Liver (tissue), 9 donors: ENCODE measurements around the gene ASH1L. TPM values are rescaled to one million over a fixed set of nuclear protein-coding genes. Genes with fewer than 3 reads are reported as not detected.

ENCODE experiments used
- DNase-seq: peaks from one replicate; pipeline ENCODE4 v3.0.0-alpha.2; 2017; ENCODE audit warnings: low spot score
- H3K27ac ChIP-seq, 2 donors: one replicate each; pipeline ENCODE4 v1.7.0; 2013; ENCODE audit warnings: inconsistent platforms in 2 of 2, low read length in 2 of 2, control low read depth in 1 of 2, low read depth in 1 of 2, mild to moderate bottlenecking in 1 of 2
- H3K27me3 ChIP-seq, 4 donors: one replicate each; pipeline versions ENCODE4 v1.6.1 to v1.7.0; 2013; ENCODE audit warnings: low read length in 3 of 4, inconsistent platforms in 1 of 4, mild to moderate bottlenecking in 1 of 4, moderate library complexity in 1 of 4; ENCODE audit not compliant: control insufficient read depth in 4 of 4, insufficient read depth in 4 of 4
- H3K36me3 ChIP-seq, 4 donors: one replicate each; pipeline versions ENCODE4 v1.6.1 to v1.7.0; 2013; ENCODE audit warnings: low read length in 3 of 4, mild to moderate bottlenecking in 3 of 4, low read depth in 1 of 4, moderate library complexity in 1 of 4; ENCODE audit not compliant: control insufficient read depth in 4 of 4, insufficient read depth in 3 of 4
- H3K4me1 ChIP-seq, 4 donors: one replicate each; pipeline versions ENCODE4 v1.6.1 to v1.7.0; 2013; ENCODE audit warnings: low read length in 3 of 4, mild to moderate bottlenecking in 3 of 4, moderate library complexity in 1 of 4; ENCODE audit not compliant: control insufficient read depth in 4 of 4, insufficient read depth in 4 of 4
- H3K4me3 ChIP-seq, 3 donors: one replicate each; pipeline versions ENCODE4 v1.6.1 to v1.7.0; 2013; ENCODE audit warnings: low read length in 3 of 3, control low read depth in 1 of 3, low read depth in 1 of 3, mild to moderate bottlenecking in 1 of 3
- H3K9ac ChIP-seq, 2 donors: one replicate each; pipeline ENCODE4 v1.7.0; 2013; ENCODE audit warnings: low read length in 2 of 2, mild to moderate bottlenecking in 2 of 2, moderate library complexity in 2 of 2, control low read depth in 1 of 2, low read depth in 1 of 2
- H3K9me3 ChIP-seq, 4 donors: one replicate each; pipeline versions ENCODE4 v1.6.1 to v1.7.0; 2013; ENCODE audit warnings: low read length in 3 of 4; ENCODE audit not compliant: control insufficient read depth in 4 of 4
- CTCF ChIP-seq: fragments of 150-350 bp; IDR thresholded peaks from 2 replicates; pipeline ENCODE4 v1.5.1; 2017; ENCODE audit warnings: improper control_type of control experiment, low read depth, low read length; ENCODE audit not compliant: missing input control
- FOXA1 ChIP-seq: IDR thresholded peaks from 2 replicates; pipeline ENCODE4 v1.6.1; 2016; ENCODE audit warnings: antibody characterized with exemption
- FOXA2 ChIP-seq: IDR thresholded peaks from 2 replicates; pipeline ENCODE4 v1.6.1; 2016; ENCODE audit warnings: antibody characterized with exemption
- GABPA ChIP-seq, 2 donors: IDR thresholded peaks in 1 of 2; conservative IDR thresholded peaks in 1 of 2; 2 replicates each; pipeline ENCODE4 v1.6.1; 2016; ENCODE audit warnings: antibody characterized with exemption in 2 of 2, mild to moderate bottlenecking in 1 of 2, moderate library complexity in 1 of 2
- HNF4G ChIP-seq: IDR thresholded peaks from 2 replicates; pipeline ENCODE4 v1.6.1; 2016; ENCODE audit warnings: antibody characterized with exemption
- JUND ChIP-seq, 2 donors: IDR thresholded peaks; 2 replicates each; pipeline ENCODE4 v1.6.1; 2016; ENCODE audit warnings: antibody characterized with exemption in 2 of 2
- NR2F2 ChIP-seq: IDR thresholded peaks from 2 replicates; pipeline ENCODE4 v1.6.1; 2016; ENCODE audit warnings: antibody characterized with exemption
- RAD21 ChIP-seq, 2 donors: IDR thresholded peaks; 2 replicates each; pipeline ENCODE4 v1.6.1; 2016; ENCODE audit warnings: antibody characterized with exemption in 2 of 2, mild to moderate bottlenecking in 2 of 2
- SP1 ChIP-seq: IDR thresholded peaks from 2 replicates; pipeline ENCODE4 v1.6.1; 2018; ENCODE audit warnings: antibody characterized with exemption, mild to moderate bottlenecking
- TAF1 ChIP-seq: conservative IDR thresholded peaks from 2 replicates; pipeline ENCODE4 v1.6.1; 2016; ENCODE audit warnings: antibody characterized with exemption, mild to moderate bottlenecking
- YY1 ChIP-seq: IDR thresholded peaks from 2 replicates; pipeline ENCODE4 v1.6.1; 2016; ENCODE audit warnings: antibody characterized with exemption, mild to moderate bottlenecking
- WGBS: extraction: QIAGEN DNeasy Blood & Tissue Kit; methylation state at CpG from one replicate; pipeline ENCODE4 v1.1.7; 2013; 5-methylcytosine and 5-hydroxymethylcytosine counted together
- polyA plus RNA-seq, 2 donors: library from polyadenylated mRNA; stranded (reverse) in 1 of 2; unstranded in 1 of 2; fragments of 200-250 nt in 1 of 2; fragments of >200 nt in 1 of 2; fragmentation: Nextera tagmentation in 1 of 2; extraction: Ambion mirVana in 1 of 2; gene quantifications; one replicate each; pipeline versions ENCODE4 v1.2.1 to v1.2.3, GENCODE V29; 2013 to 2015
- total RNA-seq, 2 donors: library from RNA; depleted of rRNA; stranded (reverse); fragments of >200 nt; gene quantifications; one replicate each; pipeline ENCODE4 v1.2.3, GENCODE V29; 2014
- TF ChIP-seq, protein P1 (sequence below): IDR thresholded peaks from 2 replicates; pipeline ENCODE4 v1.6.1; 2016; ENCODE audit warnings: antibody characterized with exemption
- TF ChIP-seq, protein P2 (sequence below): IDR thresholded peaks from 2 replicates; pipeline ENCODE4 v1.6.1; 2016; ENCODE audit warnings: antibody characterized with exemption
- TF ChIP-seq, protein P3 (sequence below): IDR thresholded peaks from 2 replicates; pipeline ENCODE4 v1.6.1; 2016; ENCODE audit warnings: antibody characterized with exemption, mild to moderate bottlenecking
- donor health status: healthy.
- donor health status: healthy.
- donor health status: healthy.
- donor health status: healthy.
- donor health status: healthy.

The ASH1L gene
- total and polyA plus RNA-seq, 4 donors = 3.9 to 30.3 (median 13.9) TPM

DNA sequence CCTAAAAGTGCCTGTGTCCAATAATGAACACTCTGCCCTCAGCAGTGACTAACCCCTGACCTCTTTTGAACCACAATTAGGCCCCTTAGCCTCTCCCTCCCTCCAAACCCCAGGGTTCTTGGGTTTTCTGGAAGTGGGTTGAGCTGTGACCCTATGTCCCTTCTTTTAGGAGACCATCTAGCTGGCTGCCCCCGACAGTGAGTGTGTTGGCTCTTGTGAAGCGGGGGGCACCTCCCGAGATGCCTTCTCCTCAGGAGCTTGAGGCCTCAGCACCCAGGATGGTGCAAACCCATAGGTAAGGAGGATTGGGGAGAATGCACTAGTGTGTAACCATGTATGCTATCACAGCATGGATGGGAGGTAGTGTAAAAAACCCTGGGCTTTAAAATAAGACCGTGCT lies 234.6 kb downstream of the ASH1L start:
- WGBS = 93% methylated on average over 4 of the region's 4 CpGs
- H3K36me3 ChIP-seq = peaks cover 5 to 22% (median 12%) of the 10 kb centered on the region in 4 donors
- H3K9ac ChIP-seq = no peak overlapping the region
- H3K9me3 ChIP-seq = no peaks in the 10 kb centered on the region
- DNase-seq = no peak
- peaks cover 0 to 21% (median 13%) of the 10 kb centered on the region in 4 donors for H3K4me1 ChIP-seq
- no peak for TF ChIP-seq NR2F2
- TF ChIP-seq, protein P1, sequence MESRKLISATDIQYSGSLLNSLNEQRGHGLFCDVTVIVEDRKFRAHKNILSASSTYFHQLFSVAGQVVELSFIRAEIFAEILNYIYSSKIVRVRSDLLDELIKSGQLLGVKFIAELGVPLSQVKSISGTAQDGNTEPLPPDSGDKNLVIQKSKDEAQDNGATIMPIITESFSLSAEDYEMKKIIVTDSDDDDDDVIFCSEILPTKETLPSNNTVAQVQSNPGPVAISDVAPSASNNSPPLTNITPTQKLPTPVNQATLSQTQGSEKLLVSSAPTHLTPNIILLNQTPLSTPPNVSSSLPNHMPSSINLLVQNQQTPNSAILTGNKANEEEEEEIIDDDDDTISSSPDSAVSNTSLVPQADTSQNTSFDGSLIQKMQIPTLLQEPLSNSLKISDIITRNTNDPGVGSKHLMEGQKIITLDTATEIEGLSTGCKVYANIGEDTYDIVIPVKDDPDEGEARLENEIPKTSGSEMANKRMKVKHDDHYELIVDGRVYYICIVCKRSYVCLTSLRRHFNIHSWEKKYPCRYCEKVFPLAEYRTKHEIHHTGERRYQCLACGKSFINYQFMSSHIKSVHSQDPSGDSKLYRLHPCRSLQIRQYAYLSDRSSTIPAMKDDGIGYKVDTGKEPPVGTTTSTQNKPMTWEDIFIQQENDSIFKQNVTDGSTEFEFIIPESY = no peak
- H3K4me3 ChIP-seq = no peak overlapping the region
- H3K27me3 ChIP-seq = no peaks in the 10 kb centered on the region
- H3K27ac ChIP-seq = no peak overlapping the region

GRCh38 chr1:155326631-155327037 lies 236.0 kb downstream of the ASH1L start:
- H3K4me3 ChIP-seq = no peak overlapping the region
- no peak overlapping the region for H3K27ac ChIP-seq
- TF ChIP-seq CTCF (no peak), JUND (IDR thresholded peaks at IDR 0.05) (no peak), FOXA2 (no peak), HNF4G (no peak), GABPA (IDR thresholded peaks at IDR 0.05 in 1 of 2, conservative IDR thresholded peaks at IDR 0.05 in 1 of 2) (no peak), FOXA1 (no peak), RAD21 (IDR thresholded peaks at IDR 0.05) (no peak), TAF1 (no peak), YY1 (no peak), NR2F2 (no peak), SP1 (no peak)
- TF ChIP-seq, protein P2, sequence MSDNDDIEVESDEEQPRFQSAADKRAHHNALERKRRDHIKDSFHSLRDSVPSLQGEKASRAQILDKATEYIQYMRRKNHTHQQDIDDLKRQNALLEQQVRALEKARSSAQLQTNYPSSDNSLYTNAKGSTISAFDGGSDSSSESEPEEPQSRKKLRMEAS = no peak
- TF ChIP-seq, protein P3, sequence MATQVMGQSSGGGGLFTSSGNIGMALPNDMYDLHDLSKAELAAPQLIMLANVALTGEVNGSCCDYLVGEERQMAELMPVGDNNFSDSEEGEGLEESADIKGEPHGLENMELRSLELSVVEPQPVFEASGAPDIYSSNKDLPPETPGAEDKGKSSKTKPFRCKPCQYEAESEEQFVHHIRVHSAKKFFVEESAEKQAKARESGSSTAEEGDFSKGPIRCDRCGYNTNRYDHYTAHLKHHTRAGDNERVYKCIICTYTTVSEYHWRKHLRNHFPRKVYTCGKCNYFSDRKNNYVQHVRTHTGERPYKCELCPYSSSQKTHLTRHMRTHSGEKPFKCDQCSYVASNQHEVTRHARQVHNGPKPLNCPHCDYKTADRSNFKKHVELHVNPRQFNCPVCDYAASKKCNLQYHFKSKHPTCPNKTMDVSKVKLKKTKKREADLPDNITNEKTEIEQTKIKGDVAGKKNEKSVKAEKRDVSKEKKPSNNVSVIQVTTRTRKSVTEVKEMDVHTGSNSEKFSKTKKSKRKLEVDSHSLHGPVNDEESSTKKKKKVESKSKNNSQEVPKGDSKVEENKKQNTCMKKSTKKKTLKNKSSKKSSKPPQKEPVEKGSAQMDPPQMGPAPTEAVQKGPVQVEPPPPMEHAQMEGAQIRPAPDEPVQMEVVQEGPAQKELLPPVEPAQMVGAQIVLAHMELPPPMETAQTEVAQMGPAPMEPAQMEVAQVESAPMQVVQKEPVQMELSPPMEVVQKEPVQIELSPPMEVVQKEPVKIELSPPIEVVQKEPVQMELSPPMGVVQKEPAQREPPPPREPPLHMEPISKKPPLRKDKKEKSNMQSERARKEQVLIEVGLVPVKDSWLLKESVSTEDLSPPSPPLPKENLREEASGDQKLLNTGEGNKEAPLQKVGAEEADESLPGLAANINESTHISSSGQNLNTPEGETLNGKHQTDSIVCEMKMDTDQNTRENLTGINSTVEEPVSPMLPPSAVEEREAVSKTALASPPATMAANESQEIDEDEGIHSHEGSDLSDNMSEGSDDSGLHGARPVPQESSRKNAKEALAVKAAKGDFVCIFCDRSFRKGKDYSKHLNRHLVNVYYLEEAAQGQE = no peak
- TF ChIP-seq, protein P1 = no peak
- H3K4me1 ChIP-seq = peaks cover 2 to 29% (median 21%) of the 10 kb centered on the region in 4 donors
- no peak for DNase-seq
- H3K27me3 ChIP-seq = no peaks in the 10 kb centered on the region
- 96% methylated on average over 7 of the region's 7 CpGs for WGBS
- H3K9me3 ChIP-seq = no peaks in the 10 kb centered on the region
- no peak overlapping the region for H3K9ac ChIP-seq
- H3K36me3 ChIP-seq = peaks cover 5 to 22% (median 12%) of the 10 kb centered on the region in 4 donors
